GM12873 (cell line): ENCODE results near the gene GPS1.

Experiments used
- TF ChIP-seq, protein P1 (sequence below): IDR thresholded peaks from 2 replicates; pipeline ENCODE4 v1.5.1; 2012; ENCODE audit warnings: low read depth, mild to moderate bottlenecking, moderate library complexity, low read length, control low read depth; ENCODE audit not compliant: insufficient read depth; ENCODE audit errors: missing control alignments

GPS1 gene

DNA sequence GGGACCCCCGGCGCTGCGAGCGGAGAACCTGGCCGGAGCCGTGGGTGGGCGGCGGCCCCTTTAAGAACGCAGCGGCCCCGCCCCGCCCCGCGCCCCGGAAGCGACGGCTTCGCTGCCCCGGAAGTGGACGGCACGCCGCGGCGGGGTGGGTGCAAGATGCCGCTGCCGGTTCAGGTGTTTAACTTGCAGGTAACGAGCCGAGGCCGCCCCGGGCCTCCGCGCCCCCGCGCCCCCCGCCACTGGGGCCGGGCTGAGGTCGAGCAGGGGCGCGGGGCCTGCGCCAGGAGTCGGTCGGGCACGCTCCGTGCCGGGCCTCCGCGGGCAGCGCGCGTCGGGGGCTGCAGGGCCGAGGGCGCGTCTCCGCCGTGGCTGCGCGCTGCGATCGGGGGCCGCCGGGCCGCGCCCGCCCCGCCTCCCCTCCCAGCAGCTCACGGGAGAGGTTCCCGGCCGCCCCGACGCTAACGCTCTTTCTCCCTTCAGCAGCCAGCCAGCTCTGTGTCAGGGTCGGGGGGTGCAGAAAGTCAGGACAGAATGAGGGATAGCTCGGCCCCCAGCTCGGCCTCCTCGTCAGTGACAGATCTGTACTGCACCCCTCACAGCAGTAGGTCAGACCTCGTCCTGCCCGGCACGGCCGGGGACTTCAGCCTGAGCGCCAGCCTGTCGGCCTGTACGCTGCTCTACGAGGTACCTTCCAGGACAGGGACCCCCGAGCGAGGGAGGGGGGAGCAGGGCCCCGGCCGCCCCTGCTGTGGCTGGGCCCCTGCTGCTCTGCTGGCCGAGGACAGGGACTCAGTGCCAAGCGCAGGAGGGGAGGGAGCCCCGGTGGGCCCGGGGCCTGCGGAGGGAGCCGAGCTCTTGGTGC, at the start of gene GPS1, which contains the start of gene RFNG:
Gene GPS1 (plus strand): TSS at position 123 of the 862 bp plus-strand sequence. CDS start 34 bp downstream, at position 157.
Gene RFNG (minus strand): TSS at position 36 of the 862 bp plus-strand sequence. CDS start 45 bp downstream, outside the sequence.
- TF ChIP-seq, protein P1, sequence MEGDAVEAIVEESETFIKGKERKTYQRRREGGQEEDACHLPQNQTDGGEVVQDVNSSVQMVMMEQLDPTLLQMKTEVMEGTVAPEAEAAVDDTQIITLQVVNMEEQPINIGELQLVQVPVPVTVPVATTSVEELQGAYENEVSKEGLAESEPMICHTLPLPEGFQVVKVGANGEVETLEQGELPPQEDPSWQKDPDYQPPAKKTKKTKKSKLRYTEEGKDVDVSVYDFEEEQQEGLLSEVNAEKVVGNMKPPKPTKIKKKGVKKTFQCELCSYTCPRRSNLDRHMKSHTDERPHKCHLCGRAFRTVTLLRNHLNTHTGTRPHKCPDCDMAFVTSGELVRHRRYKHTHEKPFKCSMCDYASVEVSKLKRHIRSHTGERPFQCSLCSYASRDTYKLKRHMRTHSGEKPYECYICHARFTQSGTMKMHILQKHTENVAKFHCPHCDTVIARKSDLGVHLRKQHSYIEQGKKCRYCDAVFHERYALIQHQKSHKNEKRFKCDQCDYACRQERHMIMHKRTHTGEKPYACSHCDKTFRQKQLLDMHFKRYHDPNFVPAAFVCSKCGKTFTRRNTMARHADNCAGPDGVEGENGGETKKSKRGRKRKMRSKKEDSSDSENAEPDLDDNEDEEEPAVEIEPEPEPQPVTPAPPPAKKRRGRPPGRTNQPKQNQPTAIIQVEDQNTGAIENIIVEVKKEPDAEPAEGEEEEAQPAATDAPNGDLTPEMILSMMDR = no peak

DNA sequence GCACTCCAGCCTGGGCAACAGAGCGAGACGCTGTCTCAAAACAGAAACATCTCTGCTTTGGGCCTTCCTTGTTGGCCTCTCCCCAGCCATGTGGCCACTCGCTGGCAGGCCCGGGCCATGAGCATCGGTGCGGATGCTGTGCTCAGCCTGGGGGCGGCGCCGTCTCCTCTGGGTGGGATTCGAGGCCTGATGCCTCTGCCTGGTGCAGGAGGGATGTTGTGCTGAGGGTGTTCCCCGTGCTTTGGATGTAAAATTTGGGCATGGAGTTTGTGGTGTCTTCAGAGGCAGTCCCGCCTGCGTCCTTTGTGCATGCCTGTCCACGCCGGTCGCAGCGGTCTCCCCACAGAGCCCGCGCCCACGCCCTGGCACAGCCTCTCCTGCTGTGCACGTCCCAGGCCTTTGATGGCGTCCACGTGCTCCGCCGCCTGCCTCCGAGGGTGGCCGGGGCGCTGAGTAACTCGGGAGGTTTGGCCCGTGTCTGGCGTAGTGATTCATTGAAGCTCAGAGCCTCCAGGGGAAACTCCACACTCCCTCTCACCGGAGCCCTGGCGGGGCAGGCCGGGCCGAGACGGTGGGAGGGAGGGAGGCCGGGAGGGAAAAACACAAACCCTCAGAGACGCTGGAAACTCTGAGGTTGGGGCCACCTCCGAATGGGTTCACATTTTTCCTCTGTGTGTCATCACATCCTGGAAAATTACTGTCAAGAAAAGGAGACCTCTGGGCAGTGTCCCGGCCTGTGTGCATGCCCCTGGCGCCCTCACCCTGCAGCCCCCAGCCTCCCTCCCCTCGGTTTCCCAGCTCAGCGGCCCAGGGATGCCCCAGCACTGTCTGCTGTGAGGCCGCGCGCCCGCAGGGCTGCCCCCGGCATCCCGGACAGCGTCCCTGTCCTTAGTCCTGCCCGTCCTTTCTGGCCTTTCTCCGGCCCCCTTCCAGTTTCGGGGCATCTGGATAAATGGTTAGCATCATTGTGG, 48.0 kb upstream of the GPS1 start:
- TF ChIP-seq, protein P1 = no peak

DNA sequence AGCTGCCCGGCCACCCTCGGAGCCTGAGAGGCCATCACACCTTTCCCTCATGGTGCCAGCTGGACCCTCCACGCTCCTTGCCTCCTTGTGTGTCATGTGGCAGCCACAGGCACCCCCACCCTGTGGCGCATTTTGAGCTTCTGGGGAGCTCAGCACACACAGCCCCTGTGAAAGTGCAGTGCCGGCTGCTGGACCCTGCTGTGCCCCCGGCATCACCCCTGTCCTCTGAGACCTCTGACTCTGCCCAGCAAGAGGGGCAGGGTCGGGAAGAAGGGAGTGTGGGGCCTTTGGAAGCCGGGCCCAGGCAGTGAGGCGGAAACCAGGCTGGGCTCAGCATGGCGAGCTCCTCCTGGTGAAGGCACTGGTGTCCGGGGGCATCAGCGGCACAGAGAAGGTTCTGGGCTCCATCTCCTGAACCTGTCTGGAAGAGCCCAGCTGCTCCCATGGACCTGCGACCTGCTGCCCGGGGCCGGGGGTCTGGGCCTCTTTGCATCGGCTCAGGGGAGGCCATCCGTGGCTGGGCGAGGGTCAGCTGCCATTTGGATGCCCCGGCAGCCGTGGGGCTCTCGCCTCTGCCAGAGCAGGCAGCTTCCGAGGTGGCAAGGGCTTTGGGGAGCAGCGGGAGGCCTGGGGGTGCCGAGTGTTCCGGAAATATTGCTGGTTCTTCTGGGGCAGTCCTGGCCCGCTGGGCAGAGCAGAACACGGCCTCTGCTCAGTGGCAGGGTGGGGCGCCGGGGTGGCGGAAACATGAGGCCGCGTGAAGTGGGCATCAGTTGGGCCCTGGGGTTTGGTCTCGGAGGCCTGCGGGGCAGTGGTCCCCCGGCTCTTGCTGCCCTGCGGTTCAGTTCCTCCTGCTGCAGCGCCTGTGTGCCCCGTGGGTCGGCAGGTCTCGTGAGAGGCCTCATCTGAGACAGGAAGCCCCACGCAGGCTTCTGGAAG, 46.9 kb upstream of the GPS1 start:
- TF ChIP-seq, protein P1 = no peak

DNA sequence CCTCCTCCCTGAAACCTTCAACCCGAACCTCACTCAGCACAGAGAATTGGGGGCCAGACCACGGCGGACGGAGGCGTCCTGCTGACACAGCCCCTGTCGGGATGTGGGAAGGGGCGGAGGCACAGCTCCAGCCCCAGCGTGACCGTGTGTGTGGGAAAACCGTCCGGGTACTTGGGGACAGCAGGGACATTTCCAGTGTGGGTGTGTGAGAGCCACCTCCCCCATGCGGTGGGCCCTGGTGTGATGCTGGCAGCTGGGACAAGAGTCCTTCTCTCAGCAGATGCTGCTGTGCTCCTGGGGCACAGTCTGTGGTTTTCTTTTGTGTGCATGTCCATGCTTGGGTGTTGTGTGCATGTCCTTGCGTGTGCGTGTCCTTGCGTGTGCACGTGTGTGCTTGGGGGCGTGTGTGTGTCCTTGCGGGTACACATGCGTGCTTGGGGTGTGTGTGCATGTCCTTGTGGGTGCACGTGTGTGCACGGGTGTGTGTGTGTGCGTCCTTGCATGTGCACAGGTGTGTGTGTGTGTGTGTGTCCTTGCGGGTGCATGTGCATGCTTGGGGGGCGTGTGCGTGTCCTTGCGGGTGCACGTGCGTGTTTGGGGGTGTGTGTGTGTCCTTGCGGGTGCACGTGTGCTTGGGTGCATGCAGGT, 45.9 kb upstream of the GPS1 start:
- TF ChIP-seq, protein P1 = no peak

DNA sequence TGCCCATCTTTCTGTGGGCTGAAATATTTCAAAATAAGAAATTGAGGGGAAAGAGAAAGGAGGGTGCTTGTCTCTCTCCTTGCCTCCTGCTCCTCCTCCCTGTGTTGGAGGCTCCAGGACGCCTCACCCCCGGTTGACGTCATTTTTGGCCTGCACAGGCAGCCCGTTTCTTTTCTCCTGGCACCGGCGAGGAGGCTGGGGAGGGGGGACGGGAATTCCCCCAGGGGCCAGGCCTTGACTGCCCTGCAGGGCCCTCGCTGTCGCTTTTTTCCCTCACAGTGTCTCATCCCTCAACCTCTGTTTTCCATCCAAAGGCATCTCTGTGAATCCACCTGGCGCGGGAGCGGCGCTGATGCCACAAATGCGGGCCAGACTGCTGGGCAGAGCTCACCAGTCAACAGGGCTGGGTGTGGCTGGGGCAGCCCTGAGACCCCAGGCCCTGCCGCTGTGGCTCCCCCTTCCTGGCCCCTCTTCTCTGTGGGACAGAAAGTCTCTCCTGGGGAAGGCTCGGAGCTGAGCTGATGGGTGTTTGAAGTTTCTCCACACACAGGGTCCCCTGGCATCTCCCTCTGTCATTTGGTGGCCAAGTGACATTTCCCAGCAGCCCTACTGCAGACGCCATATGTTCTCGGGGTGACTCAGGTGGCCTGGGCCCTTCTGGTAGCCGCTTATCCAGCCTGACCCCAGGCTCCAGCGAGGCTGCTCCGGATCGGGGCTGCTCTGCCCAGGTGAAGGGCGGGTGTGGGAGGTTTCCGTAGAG, 45.0 kb upstream of the GPS1 start:
- TF ChIP-seq, protein P1 = no peak

DNA sequence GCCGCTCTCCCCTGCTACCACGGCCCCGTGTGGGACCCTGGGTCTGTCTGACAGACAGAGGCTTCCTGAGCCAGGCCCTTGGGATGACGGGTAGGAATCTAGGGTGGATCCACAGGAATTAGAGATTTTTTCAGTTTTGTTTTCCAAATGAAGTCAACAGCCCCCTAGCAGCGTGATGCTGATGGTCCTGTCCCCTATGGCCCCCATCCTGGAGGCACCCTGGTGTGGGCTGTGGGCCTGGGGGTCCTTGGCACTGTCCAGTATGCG, 44.5 kb upstream of the GPS1 start:
- TF ChIP-seq, protein P1 = no peak
